Measurements from ENCODE around the gene KCTD21. TPM values are rescaled to one million over a fixed set of nuclear protein-coding genes. Genes with fewer than 3 reads are reported as not detected.

The KCTD21 gene
- total RNA-seq, 1 experiment from 2014 or later: 9.7 TPM

- DNase-seq (ENCODE audit: low read depth, low spot score): no peak
- H3K27ac ChIP-seq (ENCODE audit: low read length): no peak overlapping the region
- H3K4me1 ChIP-seq (ENCODE audit: control insufficient read depth, insufficient read depth, low read length): no peaks in the 10 kb centered on the region
- H3K4me3 ChIP-seq (ENCODE audit: low read depth in 2 of 2, low read length in 2 of 2): no peak overlapping the region
- H3K36me3 ChIP-seq (ENCODE audit: control insufficient read depth, insufficient read depth, low read length): no peaks in the 10 kb centered on the region
- no peak for TF ChIP-seq SIN3A (IDR thresholded peaks at IDR 0.05; ENCODE audit: borderline replicate concordance, insufficient read depth, low read depth, low read length)
- TF ChIP-seq CTCF (IDR thresholded peaks at IDR 0.05): no peak
- no peak for TF ChIP-seq POLR2AphosphoS5 (IDR thresholded peaks at IDR 0.05; ENCODE audit: low read depth, low read length)
- no peak for TF ChIP-seq REST (IDR thresholded peaks at IDR 0.05; ENCODE audit: insufficient read depth in 1 of 2, low read depth in 2 of 2, low read length in 1 of 2)
- no peak for TF ChIP-seq TCF7L2 (IDR thresholded peaks at IDR 0.05; ENCODE audit: low read depth, low read length)
- ATAC-seq: no peak
- intact Hi-C loops (cut with micrococcal nuclease; ENCODE audit: unreplicated experiment): no loop called here
- no peaks in the 10 kb centered on the region for H3K9me3 ChIP-seq (ENCODE audit: control insufficient read depth, insufficient read depth, low read depth, low read length)
- ChIA-PET POLR2A (interaction anchor here (0.6 kb wide), 1 partner anchor 205 kb away, joined by 4 read pairs; no protein-coding TSS in a partner anchor), CTCF (no interaction called here)
- no peaks in the 10 kb centered on the region for H3K27me3 ChIP-seq (ENCODE audit: control insufficient read depth, insufficient read depth, low read length)
- in situ Hi-C loops (cut with HindIII; ENCODE audit: low pct_unique_long_range_greater_than_20kb, low sequenced_read_pairs): no loop called here
- BruUV-seq (replicated peaks): no TSS peak
These were observed 43.6 kb upstream of the KCTD21 start for GRCh38 chr11:78231962-78232501.

GRCh38 chr11:78230161-78230877 is 41.9 kb upstream of the KCTD21 start:
- no peaks in the 10 kb centered on the region for H3K27me3 ChIP-seq (ENCODE audit: control insufficient read depth, insufficient read depth, low read length)
- POLR2A ChIA-PET: no interaction called here
- no peak for DNase-seq (ENCODE audit: low read depth, low spot score)
- no peak overlapping the region for H3K27ac ChIP-seq (ENCODE audit: low read length)
- H3K4me1 ChIP-seq (ENCODE audit: control insufficient read depth, insufficient read depth, low read length): no peaks in the 10 kb centered on the region
- H3K4me3 ChIP-seq (ENCODE audit: low read depth in 2 of 2, low read length in 2 of 2): no peak overlapping the region
- H3K9me3 ChIP-seq (ENCODE audit: control insufficient read depth, insufficient read depth, low read depth, low read length): no peaks in the 10 kb centered on the region
- no TSS peak for BruUV-seq (replicated peaks)
- H3K36me3 ChIP-seq (ENCODE audit: control insufficient read depth, insufficient read depth, low read length): no peaks in the 10 kb centered on the region
- no peak for ATAC-seq
- no peak for TF ChIP-seq CTCF (IDR thresholded peaks at IDR 0.05)
- no peak for TF ChIP-seq TCF7L2 (IDR thresholded peaks at IDR 0.05; ENCODE audit: low read depth, low read length)
- TF ChIP-seq SIN3A (IDR thresholded peaks at IDR 0.05; ENCODE audit: borderline replicate concordance, insufficient read depth, low read depth, low read length): no peak
- TF ChIP-seq POLR2AphosphoS5 (IDR thresholded peaks at IDR 0.05; ENCODE audit: low read depth, low read length): no peak
- no peak for TF ChIP-seq REST (IDR thresholded peaks at IDR 0.05; ENCODE audit: insufficient read depth in 1 of 2, low read depth in 2 of 2, low read length in 1 of 2)
- intact Hi-C loops (cut with micrococcal nuclease; ENCODE audit: unreplicated experiment) (no loop called here), in situ Hi-C loops (cut with HindIII; ENCODE audit: low pct_unique_long_range_greater_than_20kb, low sequenced_read_pairs) (no loop called here)
- CTCF ChIA-PET: no interaction called here

Measured in Panc1 (cell line).